ENCODE measurements around the gene TOPAZ1.

DNA sequence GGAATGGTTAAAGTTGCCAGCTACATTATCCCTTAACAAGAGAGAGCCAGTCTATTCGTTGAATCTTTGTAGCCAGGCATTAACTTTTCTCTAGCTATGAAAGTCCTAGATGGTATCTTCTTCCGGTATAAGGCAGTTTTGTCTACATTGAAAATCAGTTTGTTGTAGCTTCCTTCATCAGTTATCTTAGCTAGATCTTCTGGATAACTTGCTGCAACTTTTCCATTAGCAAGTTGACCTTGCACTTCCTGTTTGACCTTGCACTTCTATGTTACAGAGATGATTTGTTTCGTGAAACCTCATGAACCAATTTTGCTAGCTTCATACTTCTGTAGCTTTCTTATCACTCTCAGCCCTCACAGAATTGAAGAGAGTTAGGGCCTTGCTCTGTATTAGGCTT lies 24.1 kb downstream of the TOPAZ1 start:
- TF ChIP-seq POLR2AphosphoS5 (IDR thresholded peaks at IDR 0.05) (no peak), CTCF (IDR thresholded peaks at IDR 0.05) (no peak), POLR2A (IDR thresholded peaks at IDR 0.05) (no peak), EP300 (IDR thresholded peaks at IDR 0.05) (no peak)
